Neural cell (in vitro differentiated cells): ENCODE data around the gene PRR5L. TPM values are rescaled to one million over a fixed set of nuclear protein-coding genes. Genes with fewer than 3 reads are reported as not detected.

Experiments used
- H2AFZ ChIP-seq: fragments of 200-600, 300-800 bp; sonication (generic), shearing (Covaris generic); 2 replicates; pipeline ENCODE4 v1.6.0; 2014; ENCODE audit warnings: low read depth, mild to moderate bottlenecking, antibody characterized with exemption, low read length, moderate library complexity
- H3F3A ChIP-seq: fragments of 200-600 bp; shearing (Covaris generic); 2 replicates; pipeline ENCODE4 v1.6.1; 2016; ENCODE audit warnings: mild to moderate bottlenecking, moderate library complexity, mixed read lengths, antibody characterized with exemption, low read length; ENCODE audit not compliant: insufficient read depth, poor library complexity, severe bottlenecking
- H3K27ac ChIP-seq: fragments of 200-600, 300-800 bp; sonication (generic), shearing (Covaris generic); 2 replicates; pipeline ENCODE4 v1.5.1; 2014; ENCODE audit warnings: mild to moderate bottlenecking, low read length, moderate library complexity
- H3K27me3 ChIP-seq: fragments of 300-800, 200-600 bp; sonication (generic), shearing (Covaris generic); 2 replicates; pipeline ENCODE4 v1.6.0; 2014; ENCODE audit warnings: mild to moderate bottlenecking, low read depth, low read length, moderate library complexity; ENCODE audit not compliant: insufficient read depth
- H3K36me3 ChIP-seq: fragments of 300-800, 200-600 bp; sonication (generic), shearing (Covaris generic); 2 replicates; pipeline ENCODE4 v1.5.1; 2014; ENCODE audit warnings: mild to moderate bottlenecking, antibody characterized with exemption, low read length, moderate library complexity; ENCODE audit not compliant: insufficient read depth
- H3K4me2 ChIP-seq: fragments of 300-800, 200-600 bp; sonication (generic), shearing (Covaris generic); 2 replicates; pipeline ENCODE4 v1.6.0; 2014; ENCODE audit warnings: mild to moderate bottlenecking, low read length
- H3K4me3 ChIP-seq: fragments of 300-800, 200-600 bp; sonication (generic), shearing (Covaris generic); 2 replicates; pipeline ENCODE4 v1.5.1; 2014; ENCODE audit warnings: mild to moderate bottlenecking, low read length, moderate library complexity
- H3K79me2 ChIP-seq: fragments of 200-600 bp; shearing (Covaris generic); replicated peaks from 2 replicates; pipeline ENCODE4 v1.6.0; 2014; ENCODE audit warnings: mild to moderate bottlenecking, low read length, moderate library complexity; ENCODE audit not compliant: insufficient read depth
- H3K9ac ChIP-seq: fragments of 300-800, 200-600 bp; sonication (generic), shearing (Covaris generic); 2 replicates; pipeline ENCODE4 v1.6.1; 2016; ENCODE audit warnings: mild to moderate bottlenecking, low read length, mixed read lengths
- H3K9me2 ChIP-seq: fragments of 200-600 bp; shearing (Covaris generic); 2 replicates; pipeline ENCODE4 v1.6.1; 2016; ENCODE audit warnings: mild to moderate bottlenecking, low read length, mixed read lengths; ENCODE audit not compliant: insufficient read depth
- H3K9me3 ChIP-seq: fragments of 200-600, 300-800 bp; sonication (generic), shearing (Covaris generic); 2 replicates; pipeline ENCODE4 v1.6.1; 2016; ENCODE audit warnings: mild to moderate bottlenecking, mixed run types, low read length, moderate library complexity, mixed read lengths
- H4K20me1 ChIP-seq: fragments of 200-600 bp; shearing (Covaris generic); 2 replicates; pipeline ENCODE4 v1.6.1; 2016; ENCODE audit warnings: mild to moderate bottlenecking, mixed run types; ENCODE audit not compliant: insufficient read depth
- CTCF ChIP-seq: fragments of 450-650 bp; IDR thresholded peaks from 2 replicates; pipeline ENCODE4 v1.5.1; 2014; ENCODE audit warnings: antibody characterized with exemption, mild to moderate bottlenecking, moderate library complexity; ENCODE audit not compliant: poor library complexity, severe bottlenecking
- EP300 ChIP-seq: fragments of 450-650 bp; conservative IDR thresholded peaks from 2 replicates; pipeline ENCODE4 v1.6.1; 2014; ENCODE audit warnings: antibody characterized with exemption, mild to moderate bottlenecking, moderate library complexity; ENCODE audit not compliant: poor library complexity, severe bottlenecking
- EZH2 ChIP-seq: fragments of 200-600, 300-800 bp; shearing (Covaris generic), sonication (generic); IDR thresholded peaks from 2 replicates; pipeline ENCODE4 v1.6.1; 2014; ENCODE audit warnings: antibody characterized with exemption, low read length, borderline replicate concordance, mild to moderate bottlenecking; ENCODE audit not compliant: insufficient read depth, poor library complexity, severe bottlenecking
- MXI1 ChIP-seq: fragments of 450-650 bp; conservative IDR thresholded peaks from 2 replicates; pipeline ENCODE4 v1.6.1; 2014; ENCODE audit warnings: antibody characterized with exemption, mild to moderate bottlenecking; ENCODE audit not compliant: poor library complexity, severe bottlenecking
- POLR2AphosphoS5 ChIP-seq: IDR thresholded peaks from 2 replicates; pipeline ENCODE4 v1.6.1; 2012
- RAD21 ChIP-seq: fragments of 450-650 bp; conservative IDR thresholded peaks from 2 replicates; pipeline ENCODE4 v1.6.1; 2014; ENCODE audit warnings: antibody characterized with exemption, mild to moderate bottlenecking, moderate library complexity
- REST ChIP-seq: IDR thresholded peaks from 2 replicates; pipeline ENCODE4 v1.6.1; 2012; ENCODE audit warnings: borderline replicate concordance
- SMC3 ChIP-seq: fragments of 450-650 bp; conservative IDR thresholded peaks from 2 replicates; pipeline ENCODE4 v1.6.1; 2014; ENCODE audit warnings: antibody characterized with exemption, mild to moderate bottlenecking, moderate library complexity; ENCODE audit not compliant: poor library complexity
- TAF1 ChIP-seq: IDR thresholded peaks from 2 replicates; pipeline ENCODE4 v1.6.1; 2012; ENCODE audit warnings: low read depth
- polyA plus RNA-seq: library from polyadenylated mRNA; depleted of rRNA; stranded (reverse); fragments of >200 nt; gene quantifications from 2 replicates; pipeline ENCODE4 v1.2.3, GENCODE V29; 2014

The PRR5L gene
- polyA plus RNA-seq, 1 donor from 2014 or later = 0.22 TPM

GRCh38 chr11:36258730-36259360 is 37.2 kb upstream of the PRR5L start:
- H3K9ac ChIP-seq = no peak overlapping the region
- no peak for TF ChIP-seq SMC3
- no peak for TF ChIP-seq RAD21
- no peak for TF ChIP-seq EP300
- TF ChIP-seq REST = no peak
- no peak for TF ChIP-seq POLR2AphosphoS5
- no peak for TF ChIP-seq EZH2
- TF ChIP-seq CTCF = no peak
- TF ChIP-seq TAF1 = no peak
- TF ChIP-seq MXI1 = no peak
- no peak overlapping the region for H2AFZ ChIP-seq

GRCh38 chr11:36261094-36261493 is 35.0 kb upstream of the PRR5L start:
- H2AFZ ChIP-seq = no peak overlapping the region
- no peak overlapping the region for H3K9ac ChIP-seq
- H3K4me2 ChIP-seq = no peak overlapping the region
- H3F3A ChIP-seq = no peaks in the 10 kb centered on the region
- no peak overlapping the region for H3K27ac ChIP-seq
- no peaks in the 10 kb centered on the region for H3K9me3 ChIP-seq
- no peaks in the 10 kb centered on the region for H3K9me2 ChIP-seq
- no peaks in the 10 kb centered on the region for H3K79me2 ChIP-seq
- H3K36me3 ChIP-seq = no peaks in the 10 kb centered on the region
- no peaks in the 10 kb centered on the region for H4K20me1 ChIP-seq
- H3K27me3 ChIP-seq = no peaks in the 10 kb centered on the region
- TF ChIP-seq CTCF (no peak), REST (no peak), POLR2AphosphoS5 (no peak), MXI1 (no peak), EZH2 (no peak), EP300 (no peak), SMC3 (no peak), TAF1 (no peak), RAD21 (no peak)
- no peak overlapping the region for H3K4me3 ChIP-seq

More at GRCh38 chr11:36258730-36259360, 37.2 kb upstream of the PRR5L start:
- H3K4me3 ChIP-seq = no peak overlapping the region
- no peaks in the 10 kb centered on the region for H3K79me2 ChIP-seq
- H3K27ac ChIP-seq = no peak overlapping the region
- no peaks in the 10 kb centered on the region for H3K9me2 ChIP-seq
- H3K27me3 ChIP-seq = no peaks in the 10 kb centered on the region
- no peaks in the 10 kb centered on the region for H3K9me3 ChIP-seq
- H4K20me1 ChIP-seq = no peaks in the 10 kb centered on the region
- H3K4me2 ChIP-seq = no peak overlapping the region
- H3K36me3 ChIP-seq = no peaks in the 10 kb centered on the region
- H3F3A ChIP-seq = no peaks in the 10 kb centered on the region
